HG03378 (cell line): ENCODE results near the gene PER3.

Source experiments
- ATAC-seq: cut with Tn5 transposase; IDR thresholded peaks from one replicate; pipeline ENCODE4 v1.9.1; 2021; ENCODE audit warnings: mild to moderate bottlenecking, moderate library complexity; ENCODE audit not compliant: unreplicated experiment

Gene PER3

GRCh38 chr1:7783826-7784491 is at the start of gene PER3:
Gene PER3, plus strand, starts transcription at chr1:7784291. Its CDS starts 587 bp downstream, at chr1:7784878.
- peak; percentile 70 for ATAC-seq

- ATAC-seq = no peak
Measured at GRCh38 chr1:7738044-7738443, 46.0 kb upstream of the PER3 start.

GRCh38 chr1:7743346-7743745 is 40.7 kb upstream of the PER3 start:
- ATAC-seq = no peak

GRCh38 chr1:7744882-7745281 is 39.2 kb upstream of the PER3 start:
- ATAC-seq = no peak

GRCh38 chr1:7745783-7746182 is 38.3 kb upstream of the PER3 start:
- ATAC-seq = no peak

GRCh38 chr1:7747605-7748004 is 36.5 kb upstream of the PER3 start:
- no peak for ATAC-seq

GRCh38 chr1:7749126-7749525 is 35.0 kb upstream of the PER3 start:
- ATAC-seq = no peak

- ATAC-seq = no peak
Measured at GRCh38 chr1:7751174-7751573, 32.9 kb upstream of the PER3 start.

- ATAC-seq = no peak
Measured at GRCh38 chr1:7752512-7753417, 31.3 kb upstream of the PER3 start.

GRCh38 chr1:7753641-7754040 is 30.4 kb upstream of the PER3 start:
- ATAC-seq = no peak

GRCh38 chr1:7754234-7754633 is 29.9 kb upstream of the PER3 start:
- ATAC-seq = no peak

- ATAC-seq = no peak
Measured at GRCh38 chr1:7755448-7755847, 28.6 kb upstream of the PER3 start.

GRCh38 chr1:7760245-7760644 is 23.8 kb upstream of the PER3 start:
- ATAC-seq = no peak

- ATAC-seq = no peak
Measured at GRCh38 chr1:7761103-7761502, 23.0 kb upstream of the PER3 start.

GRCh38 chr1:7767176-7767575 is 16.9 kb upstream of the PER3 start:
- no peak for ATAC-seq

GRCh38 chr1:7768583-7768982 is 15.5 kb upstream of the PER3 start:
- ATAC-seq = no peak

- ATAC-seq = no peak
Measured at GRCh38 chr1:7769673-7770412, 14.2 kb upstream of the PER3 start.

GRCh38 chr1:7770669-7770996 is 13.5 kb upstream of the PER3 start:
- no peak for ATAC-seq

GRCh38 chr1:7770997-7771822 is 12.9 kb upstream of the PER3 start, which contains the start of gene VAMP3:
Gene VAMP3, plus strand, starts transcription at chr1:7771296. Its CDS starts 88 bp downstream, at chr1:7771384.
- no peak for ATAC-seq

GRCh38 chr1:7771823-7772299 is 12.2 kb upstream of the PER3 start:
- ATAC-seq = no peak

- no peak for ATAC-seq
Measured at GRCh38 chr1:7777591-7777990, 6.5 kb upstream of the PER3 start.
